IMR-90 (cell line): Measurements from ENCODE around the gene MFAP3L. TPM values are rescaled to one million over a fixed set of nuclear protein-coding genes. Genes with fewer than 3 reads are reported as not detected.

Source experiments
- ATAC-seq: fragments of 200-7000 bp; cut with Tn5 transposase; 2 replicates; pipeline ENCODE4 v1.9.1; 2020; ENCODE audit warnings: low read depth, mild to moderate bottlenecking, moderate library complexity
- BruUV-seq: library from RNA; stranded (reverse); fragments of 400-500 nt; replicated peaks from 2 replicates; lab custom pipeline; 2021; lab: Mats Ljungman, UMichigan
- CTCF ChIA-PET: fragments of 300-600 bp; formaldehyde crosslinking; extraction: SDS; loops from one replicate; lab custom pipeline; 2021; ENCODE audit warnings: antibody characterized with exemption; lab: Yijun Ruan, JAX
- POLR2A ChIA-PET: fragments of 300-600 bp; sonication (Branson Sonifier 250); formaldehyde crosslinking; loops from one replicate; lab custom pipeline; 2022; ENCODE audit warnings: antibody characterized with exemption; ENCODE audit not compliant: unreplicated experiment; lab: Charles Lee
- DNase-seq: peaks from one replicate; pipeline ENCODE4 v3.0.0; 2013
- H2AFZ ChIP-seq: replicated peaks from 2 replicates; pipeline ENCODE3; 2013; ENCODE audit warnings: low read length, mild to moderate bottlenecking; ENCODE audit not compliant: poor library complexity
- H2AK5ac ChIP-seq: 2 replicates; pipeline ENCODE4 v1.6.1; 2013; ENCODE audit warnings: low read depth, low read length, inconsistent platforms
- H2AK9ac ChIP-seq: replicated peaks from 2 replicates; pipeline ENCODE3; 2013; ENCODE audit warnings: mild to moderate bottlenecking, low read depth, low read length, moderate library complexity; ENCODE audit not compliant: poor library complexity
- H2BK120ac ChIP-seq: 2 replicates; pipeline ENCODE4 v1.6.1; 2013; ENCODE audit warnings: low read depth, low read length, inconsistent platforms
- H2BK15ac ChIP-seq: 3 replicates; pipeline ENCODE4 v1.6.1; 2013; ENCODE audit warnings: low read depth, low read length, inconsistent platforms
- H2BK20ac ChIP-seq: 2 replicates; pipeline ENCODE4 v1.6.1; 2013; ENCODE audit warnings: low read depth, mild to moderate bottlenecking, inconsistent platforms, low read length, moderate library complexity
- H2BK5ac ChIP-seq: 2 replicates; pipeline ENCODE4 v1.6.1; 2013; ENCODE audit warnings: mild to moderate bottlenecking, low read depth, low read length, inconsistent platforms; ENCODE audit not compliant: poor library complexity, severe bottlenecking
- H3K14ac ChIP-seq: replicated peaks from 2 replicates; pipeline ENCODE4 v1.6.1; 2013; ENCODE audit warnings: low read depth, low read length, inconsistent platforms
- H3K18ac ChIP-seq: 2 replicates; pipeline ENCODE4 v1.6.1; 2013; ENCODE audit warnings: low read depth, low read length, control low read depth
- H3K23ac ChIP-seq: 2 replicates; pipeline ENCODE4 v1.6.1; 2013; ENCODE audit warnings: low read depth, low read length, inconsistent platforms
- H3K27ac ChIP-seq: 2 replicates; pipeline ENCODE4 v1.5.1; 2013; ENCODE audit warnings: mild to moderate bottlenecking, control low read depth, low read length; ENCODE audit not compliant: insufficient read depth
- H3K27me3 ChIP-seq: 2 replicates; pipeline ENCODE4 v1.6.1; 2013; ENCODE audit warnings: low read length; ENCODE audit not compliant: control insufficient read depth, insufficient read depth
- H3K36me3 ChIP-seq: 2 replicates; pipeline ENCODE4 v1.6.1; 2013; ENCODE audit warnings: low read length, mixed read lengths; ENCODE audit not compliant: control insufficient read depth, insufficient read depth
- H3K4ac ChIP-seq: 2 replicates; pipeline ENCODE4 v1.6.1; 2013; ENCODE audit warnings: low read depth, low read length, inconsistent platforms
- H3K4me1 ChIP-seq: 2 replicates; pipeline ENCODE4 v1.6.1; 2013; ENCODE audit warnings: low read length, mixed read lengths; ENCODE audit not compliant: control insufficient read depth, insufficient read depth
- H3K4me2 ChIP-seq: 2 replicates; pipeline ENCODE4 v1.6.1; 2013; ENCODE audit warnings: low read depth, mild to moderate bottlenecking, control low read depth, low read length, moderate library complexity
- H3K4me3 ChIP-seq: 2 replicates; pipeline ENCODE4 v1.5.1; 2013; ENCODE audit warnings: low read depth, mild to moderate bottlenecking, control low read depth, low read length, moderate library complexity; ENCODE audit not compliant: insufficient read depth
- H3K56ac ChIP-seq: 2 replicates; pipeline ENCODE4 v1.6.1; 2013; ENCODE audit warnings: low read length, inconsistent platforms; ENCODE audit not compliant: insufficient read depth; ENCODE audit errors: extremely low read depth
- H3K79me1 ChIP-seq, 2 experiments: 2 replicates each; pipeline ENCODE4 v1.6.1; 2013; ENCODE audit warnings: low read length in 2 of 2, inconsistent platforms in 1 of 2, low read depth in 1 of 2
- H3K9ac ChIP-seq: 2 replicates; pipeline ENCODE4 v1.6.1; 2013; ENCODE audit warnings: low read depth, low read length, control low read depth
- H3K9me1 ChIP-seq: 2 replicates; pipeline ENCODE4 v1.6.1; 2013; ENCODE audit warnings: low read length, inconsistent platforms; ENCODE audit not compliant: insufficient read depth
- H3K9me3 ChIP-seq: 2 replicates; pipeline ENCODE4 v1.6.1; 2013; ENCODE audit warnings: low read length; ENCODE audit not compliant: control insufficient read depth, insufficient read depth
- H4K20me1 ChIP-seq: 2 replicates; pipeline ENCODE4 v1.6.1; 2013; ENCODE audit warnings: low read length, inconsistent platforms; ENCODE audit not compliant: insufficient read depth
- H4K5ac ChIP-seq: 2 replicates; pipeline ENCODE4 v1.6.1; 2013; ENCODE audit warnings: mild to moderate bottlenecking, low read depth, low read length, control low read depth
- H4K8ac ChIP-seq, 2 experiments: 2 replicates each; pipeline ENCODE4 v1.6.1; 2013; ENCODE audit warnings: low read depth in 2 of 2, low read length in 2 of 2, control low read depth in 1 of 2, inconsistent platforms in 1 of 2
- H4K91ac ChIP-seq: 2 replicates; pipeline ENCODE4 v1.6.1; 2013; ENCODE audit warnings: low read depth, low read length, inconsistent platforms; ENCODE audit not compliant: insufficient read depth
- MAZ ChIP-seq: IDR thresholded peaks from 2 replicates; pipeline ENCODE4 v1.6.1; 2012; ENCODE audit warnings: low read depth, mild to moderate bottlenecking, low read length, improper control_type of control experiment, moderate library complexity, borderline replicate concordance
- NFE2L2 ChIP-seq: fragments of 150-350 bp; IDR thresholded peaks from 2 replicates; pipeline ENCODE4 v1.6.1; 2016; ENCODE audit warnings: low read depth, mild to moderate bottlenecking, low read length
- RCOR1 ChIP-seq: IDR thresholded peaks from 2 replicates; pipeline ENCODE4 v1.6.1; 2012; ENCODE audit warnings: mild to moderate bottlenecking, low read length, improper control_type of control experiment; ENCODE audit not compliant: insufficient replicate concordance
- RFX5 ChIP-seq: IDR thresholded peaks from 2 replicates; pipeline ENCODE4 v1.8.0; 2012; ENCODE audit warnings: low read depth, mild to moderate bottlenecking, low read length, moderate library complexity
- WGBS, 2 experiments: methylation state at CpG; one replicate each; pipeline versions ENCODE4 v1.1.5 to v1.1.7; 2013; ENCODE audit warnings: missing lambda C conversion rate in 2 of 2; ENCODE audit not compliant: insufficient read length in 1 of 2; ENCODE audit errors: extremely low coverage in 2 of 2; 5-methylcytosine and 5-hydroxymethylcytosine counted together
- dilution Hi-C: fragments of 300-500 bp; cut with HindIII; formaldehyde crosslinking; loops from one replicate; pipeline ENCODE4 v1.14.3; 2018; ENCODE audit warnings: low sequenced_read_pairs; ENCODE audit not compliant: unreplicated experiment
- in situ Hi-C: fragments of 300-500 bp; cut with MboI; formaldehyde crosslinking; loops from 3 replicates; pipeline ENCODE4 v1.14.3; 2019; ENCODE audit warnings: low sequenced_read_pairs, inconsistent platforms, mixed read lengths
- intact Hi-C: fragments of 100-400 bp; cut with micrococcal nuclease; formaldehyde crosslinking; loops from 2 replicates; pipeline ENCODE4 v1.10.0; 2022
- polyA plus RNA-seq, 3 experiments: library from polyadenylated mRNA; depleted of rRNA; stranded (reverse); fragments of >200 nt; gene quantifications; 2 replicates each; pipeline ENCODE4 v1.2.3, GENCODE V29; 2012; ENCODE audit warnings: low replicate concordance in 1 of 3
- total RNA-seq: library from RNA; depleted of rRNA; stranded (reverse); fragments of >200 nt; gene quantifications from 2 replicates; pipeline ENCODE4 v1.2.3, GENCODE V29; 2012

MFAP3L gene
- total and polyA plus RNA-seq, 2 of the 4 experiments (the other 2 are of a cell fraction), result 0.22 to 0.36 TPM

- no peak overlapping the region for H2BK20ac ChIP-seq
- no peak overlapping the region for H2BK120ac ChIP-seq
- H3K56ac ChIP-seq, result no peak overlapping the region
- no peak overlapping the region for H4K5ac ChIP-seq
- H2BK5ac ChIP-seq, result no peak overlapping the region
- H3K4ac ChIP-seq, result no peak overlapping the region
- H3K9me3 ChIP-seq, result no peaks in the 10 kb centered on the region
- no peak overlapping the region for H3K18ac ChIP-seq
- intact Hi-C loops (no loop called here), dilution Hi-C loops (no loop called here), in situ Hi-C loops (no loop called here)
- no CpG with 5 or more reads among the region's 3 CpGs for WGBS, 2 experiments
- no peak overlapping the region for H3K4me2 ChIP-seq
- H3K27me3 ChIP-seq, result no peaks in the 10 kb centered on the region
- ATAC-seq (no peak), DNase-seq (no peak)
- H3K4me1 ChIP-seq, result no peaks in the 10 kb centered on the region
- no peak overlapping the region for H2AK9ac ChIP-seq
- ChIA-PET POLR2A (no interaction called here), CTCF (no interaction called here)
- no TSS peak for BruUV-seq
- H4K91ac ChIP-seq, result no peak overlapping the region
- H3K9ac ChIP-seq, result no peak overlapping the region
- no peak overlapping the region for H3K27ac ChIP-seq
- H3K4me3 ChIP-seq, result no peak overlapping the region
- H2BK15ac ChIP-seq, result no peak overlapping the region
- H3K14ac ChIP-seq, result no peak overlapping the region
- H3K36me3 ChIP-seq, result no peaks in the 10 kb centered on the region
- no peaks in the 10 kb centered on the region for H3K9me1 ChIP-seq
- H2AK5ac ChIP-seq, result no peak overlapping the region
- no peak overlapping the region for H3K23ac ChIP-seq
- no peak for TF ChIP-seq NFE2L2
- TF ChIP-seq RFX5, result no peak
- TF ChIP-seq MAZ, result no peak
- TF ChIP-seq RCOR1, result no peak
- H2AFZ ChIP-seq, result no peak overlapping the region
- H4K8ac ChIP-seq, result no peak overlapping the region
- no peaks in the 10 kb centered on the region for H3K79me1 ChIP-seq
- no peaks in the 10 kb centered on the region for H4K20me1 ChIP-seq
Measured at GRCh38 chr4:169957785-169958184, 68.4 kb downstream of the MFAP3L start.
